ENCODE results near the gene PLAGL1.

DNA sequence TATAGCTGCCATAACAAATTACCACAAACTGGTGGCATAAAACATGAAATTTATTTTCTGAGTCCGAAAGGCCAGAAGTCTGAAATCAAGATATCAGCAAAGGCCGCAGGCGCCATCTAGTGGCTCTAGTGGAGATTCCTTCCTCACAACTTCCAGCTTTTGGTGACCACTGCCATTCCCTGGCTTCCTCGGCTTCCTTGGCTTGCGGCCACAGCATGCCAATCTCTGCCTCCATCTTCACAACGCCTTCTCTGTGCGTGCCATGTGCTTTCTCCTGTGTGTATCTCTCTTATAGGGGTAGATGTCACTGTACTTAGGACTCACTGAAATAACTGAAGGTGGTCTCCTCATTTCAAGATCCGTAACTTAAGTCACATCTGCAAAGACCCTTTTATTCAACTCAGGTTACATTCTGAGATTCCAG lies 5.4 kb upstream of the PLAGL1 start:
- TF ChIP-seq POLR2A (IDR thresholded peaks at IDR 0.05) (no peak), CTCF (IDR thresholded peaks at IDR 0.05) (peak; percentile 61 to 92 (median 86))
